Stimulated activated CD8-positive, alpha-beta memory T cell treated with anti-CD3 and anti-CD28 coated beads, Interleukin-4, amount 100 ng/mL, for 1 hour (primary cell): Measurements from ENCODE around the gene ITPKB.
"Not testable (repeated sequence)": the region's sequence is repeated elsewhere in the genome, so short reads cannot be mapped to it uniquely, and the experiment has no call there.

ENCODE experiments used
- DNase-seq, 2 donors: peaks; one replicate each; pipeline ENCODE4 v3.0.0-alpha.2; 2020; ENCODE audit warnings: low read depth in 2 of 2, low spot score in 1 of 2

Gene ITPKB

GRCh38 chr1:226738995-226739695 lies at the start of gene ITPKB:
Gene ITPKB, minus strand, starts transcription at chr1:226739282. Its CDS starts 1,824 bp downstream, at chr1:226737458.
- no peak for DNase-seq

- DNase-seq, result no peak
These were observed 48.6 kb upstream of the ITPKB start for GRCh38 chr1:226787638-226788037.

DNA sequence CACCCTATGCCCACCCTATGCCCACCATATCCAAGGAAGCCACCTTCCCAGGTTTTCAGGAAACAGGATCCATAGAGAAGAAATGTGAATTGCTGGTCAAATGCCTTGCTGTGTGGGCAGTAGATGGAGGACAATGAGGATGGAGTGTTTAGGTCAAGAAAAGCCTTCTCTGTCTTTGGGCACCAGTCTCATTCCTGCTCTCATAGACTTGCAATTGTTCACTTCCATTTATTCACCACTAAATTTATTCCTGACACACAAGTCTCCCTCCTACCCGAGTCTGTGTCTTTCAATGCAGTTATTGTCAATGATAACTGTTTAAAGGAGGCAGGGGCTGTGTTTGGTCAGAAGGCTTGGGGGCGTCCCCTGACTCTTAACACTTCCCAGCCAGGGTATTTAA lies 48.0 kb upstream of the ITPKB start:
- DNase-seq, result no peak

- DNase-seq, result no peak
These were observed 47.5 kb upstream of the ITPKB start for GRCh38 chr1:226786550-226786949.

- DNase-seq, result no peak
These were observed 46.7 kb upstream of the ITPKB start for GRCh38 chr1:226785805-226786204.

DNA sequence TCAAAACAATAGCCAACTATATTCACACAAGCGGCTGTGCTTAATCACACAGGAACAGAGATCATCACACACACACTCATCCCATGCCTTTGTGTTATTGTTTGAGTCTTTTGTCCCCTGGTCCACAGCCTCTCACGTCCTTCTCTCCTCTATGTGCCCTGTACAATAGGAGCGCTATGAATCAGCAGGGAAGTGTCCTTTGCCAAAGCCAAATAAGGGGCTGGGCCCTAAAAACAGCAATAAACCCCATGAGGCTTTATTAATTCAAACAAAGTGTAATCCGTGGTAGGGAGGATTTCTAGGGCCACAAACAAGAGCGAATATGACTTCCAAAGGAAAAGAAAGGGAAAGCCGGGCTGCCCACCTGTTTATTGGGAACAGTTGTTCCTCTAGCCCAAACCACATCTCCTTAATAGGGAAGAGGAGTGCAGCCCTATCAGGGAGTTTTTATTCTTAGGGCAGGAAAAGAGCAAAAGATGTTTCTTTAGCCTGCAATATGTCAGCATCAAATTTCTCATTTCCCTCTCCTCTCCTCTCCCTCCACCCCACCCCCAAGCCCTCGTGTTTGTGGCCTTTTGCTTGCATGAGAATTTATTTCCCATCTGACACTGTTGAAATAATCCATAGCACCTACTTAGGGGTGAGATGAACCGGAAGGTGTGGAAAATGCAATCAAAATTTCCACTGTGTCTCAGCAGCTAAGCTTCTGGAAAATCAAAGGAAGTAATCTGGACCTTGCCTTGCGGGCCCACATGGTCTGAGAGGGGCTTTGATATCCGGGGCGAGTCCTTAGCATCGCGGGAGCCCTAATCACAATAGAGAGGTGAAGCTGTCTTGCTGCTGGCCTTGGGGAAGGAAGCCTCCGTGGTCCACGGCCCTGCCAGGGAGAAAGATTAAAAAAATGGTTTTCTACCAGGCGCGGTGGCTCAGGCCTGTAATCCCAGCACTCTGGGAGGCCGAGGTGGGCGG lies 45.3 kb upstream of the ITPKB start:
- no peak for DNase-seq

- no peak for DNase-seq
These were observed 43.9 kb upstream of the ITPKB start for GRCh38 chr1:226782845-226783601.

GRCh38 chr1:226781937-226782609 lies 43.0 kb upstream of the ITPKB start:
- DNase-seq, result no peak

DNA sequence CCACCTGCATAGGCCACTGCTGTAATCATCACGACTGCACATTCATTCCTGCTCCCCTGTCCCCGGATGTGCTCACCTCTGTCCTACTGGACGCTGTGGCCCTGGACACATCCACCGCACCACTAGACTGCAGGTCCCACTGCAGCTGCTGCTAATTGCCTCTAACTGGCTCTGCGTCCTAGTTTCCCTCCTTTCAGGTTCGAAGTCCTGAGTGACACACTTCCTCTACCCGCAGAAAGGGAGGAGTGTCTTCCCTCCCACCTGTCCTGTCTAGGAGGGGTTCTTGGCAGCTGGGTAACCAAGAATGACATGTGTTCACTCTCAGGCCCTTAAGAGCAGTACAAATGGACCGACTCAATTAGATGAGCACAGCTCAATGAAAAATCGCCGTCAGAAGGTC lies 40.5 kb upstream of the ITPKB start:
- no peak for DNase-seq

- DNase-seq, result no peak
These were observed 39.6 kb upstream of the ITPKB start for GRCh38 chr1:226778657-226779058.

DNA sequence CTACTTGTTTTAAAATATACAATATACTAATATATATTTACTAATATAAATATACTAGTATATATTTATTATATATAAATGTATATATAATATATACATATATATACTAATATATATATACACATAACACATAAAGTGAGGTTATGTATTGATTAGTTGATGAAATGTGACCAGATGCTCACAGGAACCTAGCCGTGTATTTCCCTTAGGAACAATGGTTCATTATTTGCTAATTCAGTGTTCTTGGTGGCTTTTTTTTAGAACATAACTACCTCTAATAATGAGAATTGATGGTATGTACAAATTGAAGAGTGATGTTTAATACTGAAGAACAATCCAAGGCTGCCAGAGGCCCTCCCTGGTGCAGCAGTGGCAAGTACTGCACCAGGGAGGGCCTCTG lies 37.9 kb upstream of the ITPKB start:
- no peak for DNase-seq

DNA sequence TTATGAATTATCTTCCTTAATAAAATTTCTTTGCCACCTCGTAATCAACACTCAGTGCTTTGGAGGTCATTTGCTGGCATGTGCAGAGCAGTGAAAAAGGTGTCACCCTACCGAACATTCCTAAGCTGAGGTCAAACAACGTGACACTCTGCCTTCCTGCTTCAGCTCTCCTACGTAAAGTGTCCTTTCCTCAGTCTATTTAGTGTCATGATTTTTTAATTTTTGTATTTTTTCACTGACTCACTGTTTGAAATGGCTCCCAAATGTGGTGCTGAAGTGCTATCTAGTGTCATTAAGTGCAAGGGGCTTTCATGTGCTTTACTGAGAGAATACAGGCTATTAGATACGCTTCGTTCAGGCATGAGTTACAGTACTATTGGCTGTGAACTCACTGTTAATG lies 37.0 kb upstream of the ITPKB start:
- DNase-seq, result no peak

DNA sequence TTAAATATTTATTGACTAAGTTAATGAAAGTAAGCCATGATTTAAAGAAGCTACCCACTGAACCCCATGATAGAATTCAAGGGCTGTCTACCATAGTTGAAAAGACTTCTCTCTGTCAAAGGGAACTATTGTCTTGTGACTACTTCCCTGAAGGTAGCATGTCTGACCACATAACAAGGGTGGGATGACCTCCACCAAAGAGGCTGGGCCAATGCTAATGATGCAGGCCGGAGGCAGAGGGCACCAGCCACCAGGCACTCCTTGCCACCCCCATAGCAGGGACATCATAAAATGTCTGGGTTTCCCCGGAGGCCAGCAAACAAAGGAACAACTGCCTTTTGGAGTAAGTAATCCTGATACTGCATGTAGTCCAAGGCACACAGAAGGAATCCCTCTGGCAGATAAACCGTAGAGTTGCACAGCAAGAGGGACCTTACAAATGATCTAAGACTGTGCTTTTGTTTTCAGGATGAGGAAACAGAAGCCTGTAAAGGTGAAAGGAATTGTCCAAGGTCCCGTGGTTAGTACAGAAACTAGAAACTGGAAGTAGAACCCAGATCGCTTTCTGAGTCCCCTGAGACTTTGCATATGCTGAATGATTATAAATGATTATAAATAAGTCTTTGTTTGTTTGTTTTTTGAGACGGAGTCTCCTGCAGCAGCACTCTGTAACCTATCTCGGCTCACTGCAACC lies 33.5 kb upstream of the ITPKB start:
- DNase-seq, result no peak

DNA sequence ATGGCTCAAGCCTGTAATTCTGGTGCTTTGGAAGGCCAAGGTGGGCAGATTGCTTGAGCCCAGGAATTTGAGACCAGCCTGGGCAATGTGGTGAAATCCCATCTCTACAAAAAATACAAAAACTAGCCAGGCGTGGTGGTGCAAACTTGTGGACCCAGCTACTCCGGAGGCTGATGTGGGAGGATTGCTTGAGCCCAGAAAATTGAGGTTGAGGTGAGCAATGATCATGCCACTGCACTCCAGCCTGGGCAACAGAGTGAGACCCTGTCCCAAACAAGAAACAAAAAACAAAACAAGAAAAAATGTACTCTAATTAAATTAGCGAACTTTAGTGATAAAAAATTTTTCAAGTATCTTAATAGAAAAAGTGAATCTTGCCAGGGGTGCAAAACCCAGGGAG lies 28.1 kb upstream of the ITPKB start:
- DNase-seq, result not testable (repeated sequence)

GRCh38 chr1:226766565-226766964 lies 27.5 kb upstream of the ITPKB start:
- no peak for DNase-seq

DNA sequence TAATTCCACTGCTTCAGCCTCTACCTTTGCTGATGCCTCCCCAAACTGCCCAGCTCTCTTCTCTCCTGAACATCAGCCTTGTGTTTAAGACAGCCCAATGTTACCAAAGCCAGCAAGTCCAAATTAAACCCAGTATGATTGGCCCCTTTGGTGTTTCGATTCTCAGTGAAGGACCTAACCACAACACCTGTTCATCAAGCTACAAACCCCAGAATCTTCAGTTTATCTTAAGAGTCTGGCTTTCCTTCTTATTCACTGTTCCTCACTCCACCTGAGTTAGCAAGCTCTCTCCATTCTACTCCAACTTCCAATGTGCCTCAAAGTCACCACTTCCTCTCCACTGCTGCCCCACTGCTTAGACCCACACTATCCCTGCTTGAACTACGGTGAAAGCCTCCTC lies 25.5 kb upstream of the ITPKB start:
- DNase-seq, result no peak

- no peak for DNase-seq
These were observed 24.8 kb upstream of the ITPKB start for GRCh38 chr1:226763905-226764264.

GRCh38 chr1:226762988-226763904 lies 24.2 kb upstream of the ITPKB start:
- DNase-seq, result no peak

GRCh38 chr1:226762055-226762454 lies 23.0 kb upstream of the ITPKB start:
- no peak for DNase-seq
